Psoas muscle (tissue), 8 donors: Measurements from ENCODE around the gene EIF2AK3. TPM values are rescaled to one million over a fixed set of nuclear protein-coding genes. Genes with fewer than 3 reads are reported as not detected.
A peak's percentile ranks its signal among the peaks of the same experiment; 100 is the strongest.

Source experiments
- ATAC-seq, 4 donors: fragments of 200-7000 bp; cut with Tn5 transposase; one replicate each; pipeline ENCODE4 v1.9.1; 2020; ENCODE audit warnings: moderate library complexity in 3 of 4, mild to moderate bottlenecking in 2 of 4
- DNase-seq, 2 donors: peaks; one replicate each; pipeline ENCODE4 v3.0.0-alpha.2; 2020
- H3K27ac ChIP-seq: fragments of 200-600 bp; one replicate; pipeline ENCODE4 v1.8.0; 2022
- H3K27me3 ChIP-seq, 3 donors: fragments of 200-600 bp in 1 of 3; one replicate each; pipeline versions ENCODE4 v1.6.1 to v1.8.0; 2013 to 2022; ENCODE audit warnings: low read length in 2 of 3, mild to moderate bottlenecking in 2 of 3, moderate library complexity in 1 of 3; ENCODE audit not compliant: insufficient read depth in 3 of 3
- H3K36me3 ChIP-seq, 2 donors: fragments of 200-600 bp in 1 of 2; one replicate each; pipeline versions ENCODE4 v1.6.1 to v1.8.0; 2013 to 2022; ENCODE audit warnings: low read depth in 1 of 2, mild to moderate bottlenecking in 1 of 2, moderate library complexity in 1 of 2; ENCODE audit not compliant: insufficient read depth in 1 of 2
- H3K4me1 ChIP-seq: fragments of 200-600 bp; one replicate; pipeline ENCODE4 v1.8.0; 2022
- H3K4me3 ChIP-seq: fragments of 200-600 bp; one replicate; pipeline ENCODE4 v1.8.0; 2022; ENCODE audit warnings: mild to moderate bottlenecking
- H3K9me3 ChIP-seq: fragments of 200-600 bp; one replicate; pipeline ENCODE4 v1.8.0; 2022
- CTCF ChIP-seq: fragments of 200-600 bp; IDR thresholded peaks from one replicate; pipeline ENCODE4 v1.8.0; 2022; ENCODE audit warnings: antibody characterized with exemption
- WGBS, 3 donors: extraction: QIAGEN DNeasy Blood & Tissue Kit; methylation state at CpG; one replicate each; pipeline versions ENCODE4 v1.1.6 to v1.1.7; 2013; 5-methylcytosine and 5-hydroxymethylcytosine counted together
- intact Hi-C, 2 donors: fragments of 100-400 bp; cut with DNase I; formaldehyde crosslinking; loops; one replicate each; pipeline versions ENCODE4 v1.11.0 to v1.14.2; 2022
- polyA plus RNA-seq, 3 donors: library from polyadenylated mRNA; stranded (reverse); fragments of 200-250 nt; gene quantifications; one replicate each; pipeline ENCODE4 v1.2.3, GENCODE V29; 2013
- total RNA-seq, 4 donors: library from RNA; stranded (reverse); fragmentation: NEBNext Ultra II Directional in 2 of 4; extraction: Animal tissue kit (Norgen Biotek cat#: 25700) in 2 of 4; gene quantifications; one replicate each; pipeline versions ENCODE4 v1.2.1 to v1.2.4, GENCODE V29; 2021 to 2023
- donor health status: healthy with polysubstance abuse.
- donor health status: DM: no; HTN: no; CAD: no; lungs with moderate emphysema.
- donor health status: Bipolar disorder and iron deficiency.
- donor health status: healthy.
- donor health status: DM: yes; HTN: yes; CAD: no.
- donor health status: DM: no; HTN: no; CAD: no.
- donor health status: DM: no; HTN: no; CAD: no.
- donor health status: DM: yes; HTN: yes; CAD: no.

Gene EIF2AK3
- total and polyA plus RNA-seq, 7 donors: 2.1 to 9.6 (median 7.6) TPM

- peaks cover 9% of the 10 kb centered on the region for H3K4me1 ChIP-seq
- 83 to 88% (median 85%) methylated on average over 2 of the region's 2 CpGs for WGBS, 3 donors
- DNase-seq (no peak), ATAC-seq (peak in 3 of 4 donors; percentile 23 to 50 (median 33))
- H3K27me3 ChIP-seq: no peaks in the 10 kb centered on the region
- H3K27ac ChIP-seq: peak overlapping the region; percentile 56
- intact Hi-C loops: loop anchor here in 1 of 2 donors (5.0 kb wide), 1 partner anchor 42 kb away; the partner anchor contains the start of gene EIF2AK3
- no peak for TF ChIP-seq CTCF
- no peaks in the 10 kb centered on the region for H3K9me3 ChIP-seq
- H3K36me3 ChIP-seq: no peaks in the 10 kb centered on the region
- no peak overlapping the region for H3K4me3 ChIP-seq
These were observed 41.6 kb upstream of the EIF2AK3 start for GRCh38 chr2:88668862-88669261.

GRCh38 chr2:88667219-88667618 is 40.0 kb upstream of the EIF2AK3 start:
- Histone ChIP-seq H3K9me3 (no peaks in the 10 kb centered on the region), H3K4me3 (no peak overlapping the region), H3K4me1 (peaks cover 9% of the 10 kb centered on the region), H3K36me3 (no peaks in the 10 kb centered on the region), H3K27ac (no peak overlapping the region), H3K27me3 (no peaks in the 10 kb centered on the region)
- intact Hi-C loops: loop anchor here in 1 of 2 donors (5.0 kb wide), 1 partner anchor 40 kb away; the partner anchor contains the start of gene EIF2AK3
- DNase-seq: no peak
- TF ChIP-seq CTCF: no peak
- WGBS, 3 donors: 89 to 100% (median 89%) methylated on average over 2 of the region's 2 CpGs
- no peak for ATAC-seq

GRCh38 chr2:88666576-88666975 is 39.3 kb upstream of the EIF2AK3 start:
- intact Hi-C loops: loop anchor here in 1 of 2 donors (5.0 kb wide), 1 partner anchor 39 kb away; the partner anchor contains the start of gene EIF2AK3
- Histone ChIP-seq H3K4me3 (no peak overlapping the region), H3K36me3 (no peaks in the 10 kb centered on the region), H3K4me1 (peaks cover 9% of the 10 kb centered on the region), H3K9me3 (no peaks in the 10 kb centered on the region), H3K27me3 (no peaks in the 10 kb centered on the region), H3K27ac (no peak overlapping the region)
- no peak for DNase-seq
- WGBS, 3 donors: 82 to 89% (median 85%) methylated on average over 4 of the region's 4 CpGs
- no peak for TF ChIP-seq CTCF
- ATAC-seq: no peak

GRCh38 chr2:88660622-88661021 is 33.4 kb upstream of the EIF2AK3 start:
- Histone ChIP-seq H3K9me3 (no peaks in the 10 kb centered on the region), H3K4me3 (no peak overlapping the region), H3K36me3 (no peaks in the 10 kb centered on the region), H3K4me1 (peaks cover 29% of the 10 kb centered on the region), H3K27me3 (no peaks in the 10 kb centered on the region), H3K27ac (peak overlapping the region; percentile 95)
- DNase-seq: no peak
- intact Hi-C loops: no loop called here
- ATAC-seq: no peak
- TF ChIP-seq CTCF: no peak
- 87 to 100% (median 95%) methylated on average over 1 of the region's 1 CpG for WGBS, 3 donors

- H3K4me1 ChIP-seq: peaks cover 29% of the 10 kb centered on the region
- H3K27ac ChIP-seq: peak overlapping the region; percentile 95
- ATAC-seq (peak; percentile 95 to 98 (median 96)), DNase-seq (peak; percentile 44 to 82)
- H3K27me3 ChIP-seq: no peaks in the 10 kb centered on the region
- intact Hi-C loops: loop anchor here in 1 of 2 donors (1.0 kb wide), 1 partner anchor 31 kb away; no protein-coding TSS in a partner anchor
- peak overlapping the region; percentile 55 for H3K4me3 ChIP-seq
- no peak for TF ChIP-seq CTCF
- WGBS, 3 donors: 4 to 8% (median 4%) methylated on average over 4 of the region's 4 CpGs
- no peaks in the 10 kb centered on the region for H3K36me3 ChIP-seq
- no peaks in the 10 kb centered on the region for H3K9me3 ChIP-seq
These were observed 32.3 kb upstream of the EIF2AK3 start for GRCh38 chr2:88659538-88659915.
